Fibroblast of the aortic adventitia (primary cell): ENCODE measurements around the gene HNRNPA3. TPM values are rescaled to one million over a fixed set of nuclear protein-coding genes. Genes with fewer than 3 reads are reported as not detected.

Experiments used
- DNase-seq: peaks from one replicate; pipeline ENCODE4 v3.0.0-alpha.2; 2010; ENCODE audit warnings: low read depth
- H3K4me3 ChIP-seq: 2 replicates; pipeline ENCODE4 v1.5.1; 2011; ENCODE audit warnings: low read depth, mild to moderate bottlenecking, control low read depth, low read length, moderate library complexity
- CTCF ChIP-seq: IDR thresholded peaks from 2 replicates; pipeline ENCODE4 v1.5.1; 2011; ENCODE audit warnings: mild to moderate bottlenecking, low read length, control low read depth, inconsistent platforms; ENCODE audit not compliant: insufficient read depth
- total RNA-seq: library from RNA; depleted of rRNA; stranded (reverse); fragments of >200 nt; gene quantifications from 2 replicates; pipeline ENCODE4 v1.2.3, GENCODE V29; 2012; ENCODE audit warnings: low replicate concordance

The HNRNPA3 gene
- total RNA-seq, 1 donor = 43.7 TPM

DNA sequence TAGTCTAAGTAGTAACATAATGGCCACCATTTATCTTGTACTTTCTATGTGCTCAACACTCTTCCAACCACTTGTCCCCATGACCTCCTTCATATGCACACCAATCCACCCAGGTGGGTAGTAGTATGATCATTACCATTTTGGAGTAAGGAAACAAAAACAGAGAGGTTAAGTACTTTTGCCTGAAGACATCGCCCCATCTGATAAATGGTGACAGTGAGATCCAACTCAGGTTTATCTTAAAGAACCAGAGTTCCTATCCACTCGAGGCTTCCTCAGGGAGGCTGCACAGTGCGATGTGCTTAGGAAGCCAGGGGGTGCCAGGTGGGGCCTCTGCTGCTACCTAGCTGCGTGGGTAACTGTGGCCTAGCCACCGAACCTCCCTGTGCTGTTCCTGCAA, 37.9 kb downstream of the HNRNPA3 start:
- no peak for DNase-seq
- TF ChIP-seq CTCF = no peak
- H3K4me3 ChIP-seq = no peak overlapping the region

DNA sequence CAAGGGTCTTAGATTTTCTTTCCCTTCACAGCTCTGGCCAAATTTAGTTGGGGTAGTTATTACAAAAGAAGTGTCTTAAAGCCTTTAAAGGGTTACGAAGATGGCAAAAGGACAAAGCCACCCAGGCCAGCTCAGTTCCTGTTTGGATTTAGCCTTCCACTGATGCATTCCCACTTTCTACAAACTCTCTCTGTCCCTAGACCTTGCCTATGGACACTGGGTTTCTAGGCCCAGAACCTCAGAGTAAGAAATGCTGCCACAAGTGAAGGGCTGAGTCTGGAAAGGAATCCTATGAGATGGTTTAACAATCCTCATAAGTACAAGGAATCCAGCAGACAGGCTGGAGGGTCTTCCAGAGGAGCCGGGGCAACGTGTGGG, 38.6 kb downstream of the HNRNPA3 start:
- H3K4me3 ChIP-seq = no peak overlapping the region
- no peak for TF ChIP-seq CTCF
- no peak for DNase-seq

DNA sequence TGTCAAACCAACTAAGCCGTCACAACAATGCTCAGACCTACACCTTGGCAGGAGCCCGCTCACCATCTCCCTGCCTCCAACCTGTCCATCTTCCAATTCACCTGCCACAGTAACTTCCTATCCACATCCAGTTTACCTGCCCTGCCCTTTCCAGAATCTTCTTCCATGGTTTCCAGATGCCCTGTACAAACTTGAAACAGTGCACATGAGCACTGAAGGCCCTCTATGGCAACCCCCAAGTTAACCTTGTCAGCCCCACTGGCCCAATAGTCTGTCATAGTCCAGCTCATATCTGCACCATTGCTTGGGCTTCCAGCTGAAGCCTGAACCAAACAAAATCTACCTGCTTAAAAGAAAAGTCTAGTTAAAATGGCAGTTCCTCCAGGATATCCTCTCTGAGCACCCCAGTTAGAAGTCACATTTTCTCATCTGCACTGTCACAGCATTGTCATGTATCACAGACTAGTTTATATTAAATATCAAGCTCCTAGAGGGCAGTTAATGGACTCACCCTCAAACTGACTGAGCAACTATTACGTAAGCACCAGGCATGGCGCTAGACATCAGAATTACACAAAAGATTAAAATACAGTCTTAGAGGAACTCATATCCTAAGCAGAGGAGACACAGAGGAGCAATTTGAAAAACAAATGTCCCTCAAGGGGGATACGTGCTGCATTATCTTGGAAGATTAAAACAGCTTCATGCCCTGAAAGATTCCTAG, 40.4 kb downstream of the HNRNPA3 start:
- no peak for DNase-seq
- no peak overlapping the region for H3K4me3 ChIP-seq
- TF ChIP-seq CTCF = no peak

DNA sequence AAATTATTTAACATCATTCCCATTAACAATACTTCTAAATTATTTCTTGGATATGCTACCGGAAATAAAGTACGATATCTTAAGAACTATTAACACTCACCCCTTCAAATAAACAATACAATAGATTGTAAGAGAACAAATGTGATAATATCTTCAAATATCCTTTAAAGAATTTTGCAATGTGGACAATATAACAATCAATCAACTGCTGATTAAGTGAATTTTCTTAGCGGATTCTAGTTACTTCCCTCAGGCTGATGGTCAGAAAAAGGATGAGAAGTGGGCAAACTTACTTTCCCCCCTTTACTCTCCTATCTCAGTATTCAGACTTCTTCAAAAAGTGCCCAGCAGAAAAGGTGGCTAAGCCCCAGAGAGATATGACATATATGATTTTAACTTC, 41.1 kb downstream of the HNRNPA3 start:
- no peak for TF ChIP-seq CTCF
- no peak for DNase-seq

DNA sequence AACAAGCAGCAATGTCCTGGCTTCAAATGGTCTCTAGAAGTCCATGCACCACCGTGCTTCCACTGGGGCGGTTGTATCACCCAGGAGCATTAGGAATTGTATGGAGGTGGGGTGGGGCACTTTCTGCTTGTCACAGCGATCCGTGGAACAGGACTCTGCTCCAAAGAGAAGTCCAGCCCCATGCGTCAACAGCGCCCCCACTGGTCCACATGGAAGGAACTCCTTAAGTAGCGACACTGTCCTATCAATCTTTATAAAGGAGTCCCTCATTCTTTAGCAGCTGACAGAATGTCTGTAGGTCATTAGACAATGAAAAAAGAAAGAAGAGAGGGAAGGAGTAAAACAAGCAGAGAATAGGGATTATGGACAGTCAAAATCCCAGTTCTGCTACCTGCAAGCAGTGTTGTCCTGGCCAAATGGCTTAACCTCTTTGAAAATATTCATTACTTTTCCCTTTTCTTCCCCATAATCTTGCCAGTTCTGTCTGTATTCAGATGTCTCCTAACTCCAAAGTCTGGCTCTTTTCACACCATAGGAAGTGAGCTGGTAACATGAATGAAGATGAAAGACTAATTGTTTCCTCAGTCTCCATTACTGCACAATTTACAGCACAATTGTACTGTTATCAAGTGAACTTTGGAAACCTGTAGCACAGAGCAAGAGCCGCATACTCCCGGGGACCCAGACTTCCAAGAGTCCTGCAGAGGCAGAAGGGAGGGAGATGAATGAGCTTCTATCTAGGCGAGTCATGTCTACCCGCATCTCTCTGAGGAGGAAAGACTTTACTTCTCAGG, 42.0 kb downstream of the HNRNPA3 start:
- peak; percentile 44 for DNase-seq
- peak overlapping the region; percentile 14 for H3K4me3 ChIP-seq
- peak; percentile 40 for TF ChIP-seq CTCF

More for the DNA sequence above, 41.1 kb downstream of the HNRNPA3 start:
- H3K4me3 ChIP-seq = no peak overlapping the region

DNA sequence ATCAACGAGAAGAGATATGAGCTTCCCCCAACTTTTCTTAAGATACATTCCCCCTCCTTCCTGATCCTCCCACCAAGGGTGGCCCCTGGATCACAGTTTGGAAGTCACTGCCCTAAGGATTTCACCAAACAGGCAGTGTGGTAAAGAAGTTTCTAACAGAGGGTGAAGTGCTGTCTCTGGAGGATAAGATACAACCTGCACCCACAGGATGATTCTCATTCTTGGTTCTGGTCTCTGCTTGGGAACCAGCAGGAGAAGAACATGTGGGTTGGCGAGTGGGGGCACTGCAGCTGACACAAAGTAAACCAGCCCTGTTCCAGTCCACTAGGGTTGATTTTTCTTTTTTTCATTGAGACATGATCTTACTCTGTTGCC, 42.6 kb downstream of the HNRNPA3 start:
- H3K4me3 ChIP-seq = peak overlapping the region; percentile 14
- TF ChIP-seq CTCF = no peak

More for the DNA sequence above, 42.6 kb downstream of the HNRNPA3 start:
- no peak for DNase-seq
